Esophagus mucosa (tissue), 1 donor: ENCODE results near the gene LPIN1. TPM values are rescaled to one million over a fixed set of nuclear protein-coding genes. Genes with fewer than 3 reads are reported as not detected.

ENCODE experiments used
- ATAC-seq: fragments of 200-7000 bp; cut with Tn5 transposase; one replicate; pipeline ENCODE4 v1.9.1; 2020
- total RNA-seq: library from RNA; stranded (reverse); gene quantifications from one replicate; pipeline ENCODE4 v1.2.4, GENCODE V29; 2023
- donor health status: DM: yes; HTN: yes; CAD: no.

LPIN1 gene
- total RNA-seq, 1 donor from 2014 or later, result 33.6 TPM

DNA sequence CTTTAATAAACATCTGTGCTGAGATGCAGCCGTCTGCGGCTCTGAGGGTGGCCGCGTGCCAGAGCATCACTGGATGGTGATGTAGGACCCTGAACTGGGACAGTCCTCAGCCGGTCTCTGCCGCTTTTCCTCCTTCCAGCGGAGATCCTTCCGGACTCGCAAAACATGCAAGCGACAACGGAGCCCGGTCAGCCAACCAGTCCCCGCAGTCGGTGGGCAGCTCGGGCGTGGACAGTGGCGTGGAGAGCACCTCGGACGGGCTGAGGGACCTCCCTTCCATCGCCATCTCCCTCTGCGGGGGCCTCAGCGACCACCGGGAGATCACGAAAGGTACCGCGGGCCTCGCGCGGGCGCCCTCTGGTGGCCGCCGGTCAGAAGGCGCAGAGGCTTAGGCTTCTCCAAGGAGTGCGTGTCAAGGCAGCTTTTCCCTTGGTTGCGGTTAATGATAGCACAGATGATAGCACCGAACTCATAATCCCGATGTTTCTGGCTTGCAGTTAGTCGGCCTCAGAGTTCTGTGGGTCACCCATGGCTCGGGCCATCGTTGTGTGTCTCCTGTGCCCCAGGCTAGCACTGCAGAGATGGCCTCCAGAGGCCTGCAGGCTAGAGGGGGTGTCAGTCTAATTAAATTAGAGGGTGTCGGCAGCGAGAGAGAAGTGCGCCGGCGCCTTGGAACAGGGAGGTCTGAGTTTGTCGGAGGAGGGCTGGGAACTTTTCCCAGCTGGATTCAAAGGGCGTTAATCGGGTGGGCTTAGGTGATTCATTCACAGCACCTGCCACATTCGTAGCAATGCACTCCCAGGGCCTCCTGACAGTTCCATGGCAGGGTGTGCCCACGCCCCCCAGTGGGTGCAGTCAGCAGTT, 38.5 kb downstream of the LPIN1 start:
- peak; percentile 42 for ATAC-seq

- ATAC-seq, result no peak
Measured at GRCh38 chr2:11785611-11785940, 39.1 kb downstream of the LPIN1 start.

DNA sequence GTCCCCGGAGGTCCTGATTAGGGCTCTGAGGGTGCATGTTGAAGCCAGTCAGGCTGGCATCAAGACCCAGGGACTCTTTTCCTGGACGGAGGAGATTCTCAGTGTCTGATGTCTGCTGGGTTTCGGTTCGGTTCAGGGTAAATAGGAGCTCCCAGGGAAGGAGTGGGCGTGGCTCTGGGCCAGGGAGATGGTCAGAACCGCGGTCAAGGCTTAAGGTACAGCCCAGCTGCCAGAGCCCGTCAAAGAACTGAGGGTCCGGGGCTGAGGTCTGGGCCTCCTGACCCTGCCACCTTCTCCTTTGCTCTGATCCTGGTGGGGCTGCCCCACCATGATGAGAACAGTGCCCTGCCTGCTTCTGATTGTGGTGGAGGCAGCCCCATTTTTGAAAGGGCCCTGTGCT, 39.8 kb downstream of the LPIN1 start:
- ATAC-seq, result no peak

- no peak for ATAC-seq
Measured at GRCh38 chr2:11786592-11786991, 40.2 kb downstream of the LPIN1 start.

DNA sequence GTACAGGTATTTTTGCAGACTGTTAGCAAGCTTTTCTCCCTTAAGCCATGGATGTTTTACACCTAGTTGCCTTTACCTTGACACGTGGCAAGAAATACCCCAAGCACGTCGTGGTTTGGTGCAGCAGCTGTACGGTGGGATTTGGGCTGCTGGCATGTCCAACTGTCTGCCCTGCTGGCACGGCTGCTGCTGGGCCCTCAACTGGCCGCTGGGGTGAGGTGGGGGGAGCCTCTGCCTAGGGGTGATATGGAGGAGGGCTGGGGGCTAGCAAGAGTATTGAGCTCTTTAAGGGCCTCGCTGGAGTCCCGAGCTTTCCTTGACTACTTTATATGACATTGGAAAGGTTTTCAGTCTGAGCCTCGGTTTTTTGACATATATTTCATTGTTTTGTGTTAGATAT, 41.6 kb downstream of the LPIN1 start:
- ATAC-seq, result no peak

DNA sequence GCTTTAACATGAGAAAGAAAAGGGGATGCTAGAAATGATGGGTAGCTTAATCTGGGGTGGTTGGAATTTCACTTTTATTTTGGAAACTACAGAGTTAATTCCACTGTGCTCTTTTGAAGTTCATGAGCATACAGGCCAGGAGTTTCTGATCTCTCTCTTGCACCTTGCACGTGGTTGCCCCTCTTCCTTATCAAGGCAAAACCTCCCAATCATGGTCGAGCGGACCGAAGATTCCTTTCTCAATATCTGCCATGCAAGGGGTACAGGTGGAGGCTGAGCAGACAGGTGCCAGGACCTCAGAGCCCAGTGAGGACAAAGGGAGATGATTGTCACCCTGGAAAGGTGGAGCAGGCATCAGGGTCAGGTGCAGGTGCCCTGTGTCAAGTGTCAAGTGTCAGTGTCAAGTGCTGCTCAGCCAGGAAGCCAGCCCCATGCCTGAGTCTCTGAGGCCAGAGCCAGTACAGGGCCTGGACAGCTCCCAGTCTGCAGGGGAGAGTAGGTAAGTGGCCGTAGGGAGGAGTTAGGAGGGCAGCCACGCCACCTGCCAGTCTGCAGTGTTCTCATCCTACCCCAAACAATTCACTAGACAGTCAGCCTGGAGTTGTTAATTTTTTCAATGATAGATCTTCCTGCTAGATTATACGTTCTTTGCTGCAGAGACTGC, 42.2 kb downstream of the LPIN1 start:
- no peak for ATAC-seq

GRCh38 chr2:11789243-11789642, 42.8 kb downstream of the LPIN1 start:
- ATAC-seq, result no peak

GRCh38 chr2:11790228-11790627, 43.8 kb downstream of the LPIN1 start:
- ATAC-seq, result no peak

GRCh38 chr2:11795590-11795989, 49.2 kb downstream of the LPIN1 start:
- no peak for ATAC-seq

DNA sequence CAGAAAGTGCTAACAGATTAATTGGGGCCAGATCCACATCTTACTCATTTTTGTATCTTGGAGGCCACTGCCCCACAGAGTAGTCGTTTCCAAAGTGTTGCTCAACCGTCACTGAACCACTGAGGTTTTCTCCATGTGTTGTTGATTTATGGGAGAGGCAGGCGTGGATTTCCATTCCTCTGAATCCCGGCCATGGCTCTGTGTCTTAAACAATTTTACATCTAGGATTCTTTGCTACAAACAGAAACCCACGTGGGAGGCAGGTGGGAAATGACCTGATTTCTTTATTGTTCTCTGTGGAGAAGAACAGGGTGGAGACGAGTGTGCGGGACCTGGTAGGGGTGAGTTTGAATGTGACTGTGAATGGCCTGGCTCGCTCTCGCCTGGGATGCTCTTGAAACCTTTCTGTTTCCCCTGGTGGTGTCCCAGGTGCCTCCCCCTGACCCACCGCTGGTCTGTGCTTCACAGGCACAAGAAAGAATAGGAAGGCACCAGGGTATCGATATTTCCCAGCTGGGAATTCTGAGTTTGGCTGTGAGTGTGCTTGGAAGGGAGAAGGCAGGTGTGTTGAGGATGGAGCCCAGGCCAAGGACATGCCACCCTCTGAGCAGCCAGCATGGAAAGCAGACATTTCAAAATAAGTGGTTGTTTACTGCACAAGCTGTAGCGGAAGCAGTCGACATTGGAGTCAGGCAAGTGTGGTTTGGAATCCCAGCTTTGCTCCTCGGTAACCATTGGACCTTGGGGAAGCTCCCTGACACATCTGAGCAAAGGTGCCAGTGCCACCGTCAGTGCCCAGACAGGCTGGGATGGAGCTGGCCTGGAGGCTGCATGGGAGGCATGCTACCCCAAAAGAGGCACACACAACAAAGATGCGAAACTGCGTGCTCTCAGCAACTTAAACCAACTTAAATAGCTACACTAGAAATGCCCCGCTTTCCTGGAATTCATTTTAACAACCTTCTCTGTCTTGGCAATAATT, 50.0 kb downstream of the LPIN1 start:
- ATAC-seq, result no peak

DNA sequence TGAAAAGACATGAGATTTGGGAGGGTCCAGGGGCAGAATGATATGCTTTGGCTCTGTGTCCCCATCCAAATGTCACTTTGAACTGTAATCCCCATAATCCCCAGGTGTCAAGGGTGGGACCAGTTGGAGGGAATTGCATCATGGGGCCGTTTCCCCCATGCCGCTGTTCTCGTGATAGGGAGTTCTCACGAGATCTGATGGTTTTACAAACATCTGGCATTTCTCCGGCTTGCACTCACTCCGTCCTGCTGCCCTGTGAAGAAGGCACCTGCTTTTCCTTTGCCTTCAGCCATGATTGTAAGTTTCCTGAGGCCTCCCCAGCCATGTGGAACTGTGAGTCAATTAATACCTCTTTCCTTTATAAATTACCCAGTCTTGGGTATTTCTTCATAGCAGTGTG, 51.4 kb downstream of the LPIN1 start:
- no peak for ATAC-seq

GRCh38 chr2:11798701-11799435, 52.4 kb downstream of the LPIN1 start:
- no peak for ATAC-seq

DNA sequence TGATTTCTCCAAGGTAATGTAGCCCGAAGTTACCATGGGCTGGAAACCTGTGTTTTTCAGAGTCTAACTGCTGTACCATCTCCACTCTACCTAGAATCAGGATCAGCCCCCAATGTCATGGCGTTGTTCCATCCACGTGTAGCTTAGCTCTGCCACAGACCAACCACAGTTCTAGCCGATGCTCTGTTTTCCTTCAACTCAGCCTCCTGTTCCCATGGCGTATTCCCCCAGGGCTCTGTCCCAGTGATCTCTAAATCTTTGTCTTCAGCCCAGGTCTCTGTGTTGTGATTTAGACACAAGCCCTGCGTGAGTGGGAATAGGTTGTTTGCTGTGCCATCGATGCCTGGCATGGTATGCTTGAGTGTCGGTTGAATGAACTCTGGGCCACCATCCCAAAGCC, 53.4 kb downstream of the LPIN1 start:
- ATAC-seq, result no peak

DNA sequence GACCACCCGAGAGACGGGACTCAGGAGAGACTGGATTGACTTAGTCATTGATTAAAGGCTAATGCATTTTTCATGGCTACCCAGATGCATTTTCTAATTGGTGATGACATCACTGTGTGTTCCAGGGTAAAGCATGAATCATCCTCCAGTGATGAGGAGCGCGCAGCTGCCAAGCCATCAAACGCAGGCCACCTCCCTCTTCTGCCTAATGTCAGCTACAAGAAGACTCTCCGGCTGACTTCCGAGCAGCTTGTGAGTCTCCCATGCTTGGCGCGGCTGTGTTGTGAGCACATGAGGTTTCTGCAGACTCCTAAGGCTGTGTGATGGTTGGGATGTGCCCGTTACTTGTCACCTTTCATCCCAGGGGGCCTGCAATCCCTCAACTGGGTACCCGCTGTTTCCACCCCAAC, 56.4 kb downstream of the LPIN1 start:
- no peak for ATAC-seq

- ATAC-seq, result no peak
Measured at GRCh38 chr2:11805024-11805423, 58.6 kb downstream of the LPIN1 start.

GRCh38 chr2:11805920-11806319, 59.5 kb downstream of the LPIN1 start:
- no peak for ATAC-seq

- no peak for ATAC-seq
Measured at GRCh38 chr2:11807156-11808015, 61.0 kb downstream of the LPIN1 start.

DNA sequence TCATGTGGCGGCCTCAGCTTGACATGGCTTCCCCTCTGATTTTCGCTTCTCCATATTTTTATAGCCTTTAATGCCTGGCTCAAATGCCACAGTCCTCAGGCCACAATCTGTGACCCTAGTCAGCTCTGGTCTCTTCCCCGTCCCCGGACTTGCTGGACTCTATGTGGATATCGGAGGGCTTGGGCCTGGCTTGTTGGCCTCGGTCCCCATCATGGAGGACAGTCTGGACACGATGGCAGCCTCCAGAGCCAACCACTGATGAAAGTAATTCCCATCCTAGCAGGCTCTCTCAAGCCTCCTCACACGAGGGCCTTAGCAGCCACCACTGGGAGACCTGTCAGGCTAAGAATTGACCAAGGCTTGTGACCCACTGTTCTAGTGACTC, 61.6 kb downstream of the LPIN1 start:
- no peak for ATAC-seq

GRCh38 chr2:11809586-11810236, 63.3 kb downstream of the LPIN1 start:
- ATAC-seq, result no peak

- ATAC-seq, result no peak
Measured at GRCh38 chr2:11810237-11810977, 64.0 kb downstream of the LPIN1 start.
